Germinal center (tissue), 1 donor: Measurements from ENCODE around the gene ZNF382.

ENCODE experiments used
- DNase-seq: peaks from one replicate; pipeline ENCODE4 v3.0.0; 2012; ENCODE audit warnings: mixed read lengths, low spot score

Gene ZNF382

GRCh38 chr19:36679455-36679854 is 74.3 kb downstream of the ZNF382 start:
- no peak for DNase-seq
